LHCN-M2 (cell line): ENCODE data around the gene NAA40. TPM values are rescaled to one million over a fixed set of nuclear protein-coding genes. Genes with fewer than 3 reads are reported as not detected.
A peak's percentile ranks its signal among the peaks of the same experiment; 100 is the strongest.

Source experiments
- DNase-seq: peaks from one replicate; pipeline ENCODE4 v3.0.0-alpha.2; 2012; ENCODE audit warnings: low read depth
- total RNA-seq: library from RNA; depleted of rRNA; stranded (reverse); fragments of >200 nt; gene quantifications from 2 replicates; pipeline ENCODE4 v1.2.3, GENCODE V29; 2014

Gene NAA40
- total RNA-seq, 1 experiment from 2014 or later: 17.6 TPM

DNA sequence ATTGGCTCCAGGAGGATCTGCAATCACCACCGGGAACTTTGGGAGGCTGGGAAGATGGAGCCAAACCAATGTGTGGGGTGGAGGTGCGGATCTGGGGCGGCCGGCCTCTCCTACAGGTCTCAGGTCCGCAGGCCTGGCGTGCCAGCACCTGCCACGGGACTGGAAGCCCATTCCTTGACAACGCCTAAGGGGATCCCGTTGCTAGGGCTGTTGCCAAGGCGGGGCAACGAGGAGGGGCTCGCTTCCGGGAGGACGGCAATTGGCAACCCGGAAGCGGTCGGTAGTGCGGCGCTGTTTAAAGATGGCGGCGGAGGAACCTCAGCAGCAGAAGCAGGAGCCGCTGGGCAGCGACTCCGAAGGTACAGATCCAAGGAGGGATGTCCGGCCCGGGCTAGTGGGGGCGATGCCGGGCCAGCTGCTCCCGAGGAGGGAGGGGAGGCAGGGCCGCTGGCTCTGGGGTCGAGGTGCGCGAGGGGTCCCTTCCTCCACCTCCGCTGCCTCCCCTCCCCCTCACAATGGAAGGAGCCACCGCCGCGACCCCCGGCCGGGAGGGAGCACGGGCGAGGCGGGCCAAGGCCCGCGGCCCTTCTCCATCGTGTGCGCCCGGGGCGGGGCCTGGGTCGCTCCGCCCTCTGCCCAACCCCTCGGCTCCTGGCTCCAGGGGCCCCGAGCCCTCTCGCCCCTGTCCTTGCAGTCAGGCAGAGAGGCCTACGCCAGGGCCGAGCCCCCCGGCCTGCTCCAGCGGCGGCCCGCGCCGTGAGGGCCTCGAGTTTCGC is 47.5 kb downstream of the NAA40 start, which contains the start of gene OTUB1:
Gene OTUB1, plus strand, starts transcription at position 283 of the 776 bp plus-strand sequence. Its CDS starts 19 bp downstream, at position 302.
- peak; percentile 84 for DNase-seq

DNA sequence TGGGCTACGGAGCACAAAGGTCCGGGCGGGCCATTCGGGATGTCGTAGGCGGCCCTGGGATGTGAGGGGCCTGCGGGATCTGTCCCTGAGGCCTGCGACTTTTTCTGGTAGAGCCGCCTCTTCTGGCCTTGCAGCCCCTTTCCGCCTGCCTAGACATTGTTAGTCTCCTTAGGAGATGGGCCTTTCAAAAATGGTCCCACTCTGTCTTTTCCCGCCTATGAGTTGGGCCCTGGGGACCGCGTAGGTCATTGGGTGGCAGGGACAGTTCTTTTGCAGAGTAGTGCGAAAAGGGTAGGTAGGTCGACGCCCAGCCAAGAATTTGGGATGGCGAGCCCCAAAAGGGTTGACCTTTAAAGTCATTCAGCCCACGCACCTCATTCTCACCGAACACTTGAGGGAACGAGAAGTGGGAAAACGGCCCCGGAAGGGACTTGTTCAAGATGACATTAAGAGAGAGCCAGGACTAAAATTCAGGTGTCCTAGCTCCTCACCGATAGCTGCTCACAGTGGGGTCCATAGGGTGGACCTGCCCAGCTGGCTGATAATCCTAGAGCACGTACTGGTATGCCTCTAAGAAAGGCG is 48.2 kb downstream of the NAA40 start:
- no peak for DNase-seq

- no peak for DNase-seq
Observed at GRCh38 chr11:63991558-63991957, 52.8 kb downstream of the NAA40 start.

- no peak for DNase-seq
Observed at GRCh38 chr11:63993100-63993499, 54.3 kb downstream of the NAA40 start.

DNA sequence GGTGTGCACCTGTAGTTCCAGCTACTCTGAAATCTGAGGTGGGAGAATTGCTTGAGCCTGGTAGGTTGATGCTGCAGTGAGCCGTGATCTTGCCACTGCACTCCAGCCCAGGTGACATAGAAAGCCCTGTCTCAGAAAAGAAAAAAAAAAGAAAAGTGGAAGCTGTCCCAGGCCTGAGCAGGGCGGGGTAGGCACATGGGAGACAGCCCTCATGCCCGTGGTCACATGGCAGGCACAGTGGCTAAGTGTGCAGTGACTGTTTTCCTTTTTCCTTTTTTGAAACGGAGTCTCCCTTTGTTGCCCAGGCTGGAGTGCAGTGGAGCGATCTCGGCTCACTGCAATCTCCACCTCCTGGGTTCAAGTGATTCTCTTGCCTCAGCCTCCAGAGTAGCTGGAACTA is 55.2 kb downstream of the NAA40 start:
- no peak for DNase-seq

- DNase-seq: no peak
Observed at GRCh38 chr11:63996512-63996911, 57.7 kb downstream of the NAA40 start.

DNA sequence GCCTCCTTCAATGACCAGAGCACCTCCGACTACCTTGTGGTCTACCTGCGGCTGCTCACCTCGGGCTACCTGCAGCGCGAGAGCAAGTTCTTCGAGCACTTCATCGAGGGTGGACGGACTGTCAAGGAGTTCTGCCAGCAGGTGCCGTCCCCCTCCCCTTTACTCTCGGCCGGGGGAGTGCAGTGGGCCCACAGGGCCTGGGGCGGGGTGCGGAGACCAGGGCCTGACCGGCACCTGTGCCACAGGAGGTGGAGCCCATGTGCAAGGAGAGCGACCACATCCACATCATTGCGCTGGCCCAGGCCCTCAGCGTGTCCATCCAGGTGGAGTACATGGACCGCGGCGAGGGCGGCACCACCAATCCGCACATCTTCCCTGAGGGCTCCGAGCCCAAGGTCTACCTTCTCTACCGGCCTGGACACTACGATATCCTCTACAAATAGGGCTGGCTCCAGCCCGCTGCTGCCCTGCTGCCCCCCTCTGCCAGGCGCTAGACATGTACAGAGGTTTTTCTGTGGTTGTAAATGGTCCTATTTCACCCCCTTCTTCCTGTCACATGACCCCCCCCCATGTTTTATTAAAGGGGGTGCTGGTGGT is 58.4 kb downstream of the NAA40 start:
- no peak for DNase-seq

- DNase-seq: no peak
Observed at GRCh38 chr11:63997801-63998337, 59.1 kb downstream of the NAA40 start.

GRCh38 chr11:63998558-63999348 is 60.0 kb downstream of the NAA40 start:
- no peak for DNase-seq

GRCh38 chr11:63999349-64000025 is 60.7 kb downstream of the NAA40 start:
- no peak for DNase-seq

GRCh38 chr11:64000026-64000739 is 61.4 kb downstream of the NAA40 start:
- DNase-seq: no peak

DNA sequence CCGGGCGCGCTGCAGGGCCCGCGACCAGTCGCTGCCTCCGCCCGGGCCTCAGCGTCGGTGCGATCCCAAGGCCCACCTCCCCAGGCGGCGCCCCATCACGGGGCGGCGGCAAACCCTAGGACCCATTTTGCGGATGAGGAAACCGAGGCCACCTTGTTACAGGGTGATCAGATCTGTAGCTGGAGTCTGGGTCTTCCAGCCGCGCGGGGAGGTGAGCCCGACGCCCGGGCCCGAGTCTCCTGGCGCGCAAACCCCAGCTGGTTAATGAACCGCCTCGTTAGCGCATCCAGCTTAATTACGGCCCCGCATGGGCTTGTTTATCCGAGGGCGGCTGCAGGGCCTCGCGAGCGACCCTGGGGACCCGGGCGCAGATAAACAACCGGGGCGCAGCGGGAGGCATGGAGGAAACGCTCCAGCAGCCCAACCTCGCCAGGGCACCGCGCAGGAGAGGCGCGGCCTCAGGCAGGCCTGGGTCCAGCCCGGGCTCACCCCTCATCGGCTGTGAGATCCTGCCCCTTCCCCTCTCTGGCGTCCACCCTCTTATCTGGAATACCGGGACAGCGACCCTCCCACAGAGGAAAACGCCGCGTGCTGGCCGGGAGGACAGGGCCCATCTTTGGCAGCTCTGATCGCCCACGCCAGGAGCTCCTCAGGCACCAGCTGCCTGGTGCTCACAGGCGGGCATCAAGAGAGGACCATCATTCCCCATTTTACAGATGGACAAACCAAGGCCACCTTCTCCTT is 62.1 kb downstream of the NAA40 start:
- no peak for DNase-seq

- no peak for DNase-seq
Observed at GRCh38 chr11:64001484-64002420, 63.0 kb downstream of the NAA40 start.

GRCh38 chr11:64003807-64004589 is 65.2 kb downstream of the NAA40 start:
- no peak for DNase-seq

DNA sequence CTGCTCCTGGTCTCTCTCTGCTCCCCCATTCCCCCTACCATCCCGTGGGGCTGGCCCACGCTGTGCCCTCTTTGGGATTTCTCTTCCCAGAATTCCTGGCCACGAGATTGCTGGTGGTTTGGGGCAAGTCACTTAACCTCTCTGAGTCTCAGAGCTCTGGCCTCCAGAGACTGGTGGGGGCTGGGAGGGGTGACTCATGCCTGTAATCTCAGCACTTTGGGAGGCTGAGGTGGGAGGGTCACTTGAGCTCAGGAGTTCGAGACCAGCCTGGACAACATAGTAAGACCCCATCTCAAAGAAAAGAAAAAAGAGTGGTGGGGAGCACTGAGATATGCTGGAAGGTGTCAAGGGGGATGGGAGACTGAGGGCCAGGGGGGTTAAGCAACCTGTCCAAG is 65.8 kb downstream of the NAA40 start:
- DNase-seq: peak; percentile 39

- DNase-seq: no peak
Observed at GRCh38 chr11:64005691-64006090, 66.9 kb downstream of the NAA40 start.

DNA sequence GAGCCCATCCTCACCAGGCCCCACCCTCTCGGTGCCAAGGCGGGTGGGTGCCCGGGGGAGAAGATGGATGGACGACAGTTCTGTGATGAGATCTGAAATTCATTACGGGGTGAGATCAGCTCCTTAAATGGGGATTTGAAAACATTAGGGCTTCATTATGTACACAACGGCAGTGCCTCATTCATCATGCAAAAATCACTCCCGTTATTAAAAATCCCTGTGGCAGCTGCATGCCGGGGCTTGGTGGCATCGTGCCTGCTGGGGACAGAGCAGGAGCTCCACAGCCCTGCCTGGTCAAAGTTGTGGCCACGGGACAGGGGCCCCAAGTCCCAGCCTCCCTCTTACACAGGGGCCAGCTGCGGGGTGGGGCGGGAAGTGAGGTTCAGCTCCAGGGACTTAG is 67.6 kb downstream of the NAA40 start:
- DNase-seq: no peak
